ENCODE data around the gene MEAK7.

Gene MEAK7

DNA sequence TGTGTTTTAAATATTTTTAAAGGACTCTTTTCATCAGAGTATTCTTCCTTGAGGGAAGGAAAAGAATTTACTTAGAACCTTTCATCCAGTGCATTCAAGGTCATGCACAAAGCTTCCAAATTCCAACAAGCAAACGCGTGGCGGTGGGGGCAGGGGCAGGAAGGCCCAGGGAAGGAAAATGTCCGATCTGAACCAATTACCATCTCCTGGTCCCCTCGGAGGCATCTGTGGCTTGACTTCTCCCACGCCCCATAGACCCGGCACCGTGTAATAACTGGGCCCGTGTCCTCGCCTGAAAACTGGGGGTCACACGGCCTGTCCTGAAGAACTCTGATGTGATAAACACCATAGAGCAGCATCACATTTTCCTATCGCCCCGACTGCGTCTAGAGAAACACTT lies 18.3 kb downstream of the MEAK7 start:
- no peak for DNase-seq

DNA sequence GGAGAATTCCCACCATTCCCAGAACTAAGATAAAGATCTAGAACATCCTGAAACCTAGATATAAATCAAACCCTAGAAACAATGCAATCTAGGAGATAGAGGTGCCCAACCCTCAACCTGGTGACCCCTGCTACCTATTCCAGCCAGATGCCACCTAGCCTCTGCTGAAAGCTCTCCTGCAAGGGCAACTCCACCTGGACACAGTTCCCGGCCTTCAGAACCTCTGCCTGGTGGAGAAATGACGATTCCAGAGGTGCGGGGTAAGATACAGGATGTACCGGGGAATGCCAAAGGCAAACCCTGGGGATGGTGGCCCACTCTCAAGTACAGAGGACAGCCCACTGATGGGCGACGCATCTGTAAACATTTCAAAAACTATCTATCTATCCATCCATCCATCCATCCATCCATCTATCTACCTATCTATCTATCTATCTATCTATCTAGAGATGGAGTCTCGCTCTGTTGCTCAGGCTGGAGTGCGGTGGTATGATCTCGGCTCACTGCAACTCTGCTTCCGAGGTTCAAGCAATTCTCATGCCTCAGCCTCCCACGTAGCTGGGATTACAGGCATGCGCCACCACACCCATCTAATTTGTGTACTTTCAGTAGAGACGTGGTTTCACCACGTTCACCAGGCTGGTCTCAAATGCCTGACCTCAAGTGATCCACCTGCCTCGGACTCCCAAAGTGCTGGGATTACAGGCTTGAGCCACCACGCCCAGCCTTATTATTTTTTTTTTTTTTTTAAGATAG lies 19.0 kb downstream of the MEAK7 start:
- DNase-seq, result no peak

DNA sequence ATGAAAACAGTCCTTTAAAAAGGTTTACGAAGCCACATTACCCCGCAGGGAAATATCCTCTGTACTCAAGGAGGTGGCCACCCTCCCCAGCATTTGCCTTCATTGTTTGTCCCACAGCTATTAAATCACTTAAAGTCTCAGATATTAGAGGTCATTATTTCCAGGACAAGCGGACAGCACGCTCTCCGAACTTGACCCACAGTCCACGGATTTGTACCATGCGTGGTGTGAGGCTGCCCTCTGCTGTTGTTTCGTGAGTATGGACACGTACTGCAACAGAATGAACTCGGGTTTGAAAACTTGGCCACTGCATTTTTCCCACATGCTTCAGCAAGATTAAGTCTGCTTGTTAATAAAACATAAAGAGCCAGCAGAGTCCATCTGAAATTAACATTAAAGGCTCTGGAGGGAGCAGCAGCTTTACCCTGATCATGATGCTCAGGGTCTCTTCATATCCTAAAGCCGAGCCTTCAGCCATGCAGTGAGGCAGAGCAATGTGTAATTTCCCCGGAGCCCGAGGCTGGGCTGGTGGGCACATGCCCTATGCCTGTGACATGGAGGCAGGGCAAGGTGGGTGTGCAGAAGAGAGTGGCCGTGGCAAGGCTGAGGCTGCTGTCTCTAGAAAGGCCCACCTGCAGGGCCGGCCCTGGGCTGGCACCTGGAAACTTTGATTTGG lies 19.7 kb downstream of the MEAK7 start:
- no peak for DNase-seq

DNA sequence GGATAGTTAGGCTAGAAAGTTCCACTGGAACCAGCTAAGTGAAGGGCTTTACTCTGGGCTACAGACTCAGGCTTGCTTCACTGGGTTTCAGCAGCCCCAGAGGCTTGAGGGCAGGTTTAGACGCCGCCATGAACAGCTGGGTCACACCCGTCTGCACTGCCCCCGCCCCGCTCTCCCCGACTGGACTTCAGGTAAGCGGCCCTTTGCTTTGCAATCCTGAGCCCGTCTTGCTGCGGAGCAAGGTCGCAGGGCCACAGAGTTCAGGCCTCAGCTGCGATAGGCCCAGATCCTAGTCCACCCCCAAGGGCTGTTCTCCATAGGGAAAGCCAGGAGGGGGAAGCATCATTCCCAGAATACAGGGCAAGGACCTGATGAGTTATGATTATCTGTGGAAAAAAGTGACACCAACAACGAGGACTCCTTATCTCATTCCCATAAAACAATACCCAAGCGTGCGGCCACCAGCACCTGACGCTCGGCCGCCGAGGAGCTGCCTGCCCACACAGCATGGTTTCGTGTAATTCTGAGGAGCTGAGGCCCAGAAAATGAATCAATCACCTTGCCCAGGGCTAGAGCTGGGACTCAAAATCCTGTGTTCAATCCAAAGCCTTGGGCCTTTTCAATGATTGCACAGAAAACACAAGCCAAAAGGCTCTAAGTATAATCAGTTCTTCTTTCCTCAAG lies 20.4 kb downstream of the MEAK7 start:
- no peak for DNase-seq

DNA sequence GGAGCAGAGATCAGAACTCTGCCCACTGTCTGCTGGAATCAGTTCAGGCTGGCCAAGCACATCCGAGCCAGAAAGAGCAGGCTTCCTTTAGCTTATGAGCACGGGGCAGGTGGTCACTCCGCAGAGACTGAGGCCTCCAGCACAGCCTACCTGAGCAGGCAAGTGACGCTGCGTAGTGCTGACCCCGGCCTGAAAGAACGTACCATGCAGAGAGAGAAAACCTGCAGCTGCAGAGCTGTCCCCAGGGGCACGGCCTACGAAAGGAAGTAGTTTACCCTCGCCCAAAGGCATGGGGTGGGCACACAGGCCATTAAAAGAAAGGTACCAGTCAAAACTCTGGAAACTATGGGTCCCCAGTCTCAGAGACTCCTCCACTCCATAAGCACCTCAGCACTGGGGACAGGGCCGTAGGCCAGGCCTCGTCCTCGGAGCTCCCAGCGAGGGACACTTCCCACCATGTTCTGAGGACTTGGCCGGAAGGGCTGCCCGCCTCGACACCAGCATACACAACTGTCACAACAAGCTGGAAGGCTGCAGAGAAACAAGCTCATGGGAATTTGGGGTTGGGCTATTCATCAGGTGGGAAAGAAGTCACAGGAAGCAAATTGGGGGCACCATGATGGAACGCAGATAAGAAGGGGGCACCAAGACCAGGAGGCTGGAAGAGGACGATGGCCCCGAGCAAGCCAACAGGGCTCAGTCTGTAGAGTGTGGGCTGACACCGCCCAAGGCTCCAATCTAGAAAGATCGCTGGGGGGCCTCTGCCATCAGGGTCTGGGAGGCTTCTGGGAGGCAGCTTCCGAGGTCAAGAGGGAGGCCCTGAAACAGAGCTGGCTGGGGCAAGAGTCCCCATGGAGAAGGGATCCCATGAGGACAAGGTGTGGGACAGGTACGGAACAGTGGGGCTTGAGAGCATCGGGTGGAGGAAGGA lies 21.2 kb downstream of the MEAK7 start:
- no peak for DNase-seq

DNA sequence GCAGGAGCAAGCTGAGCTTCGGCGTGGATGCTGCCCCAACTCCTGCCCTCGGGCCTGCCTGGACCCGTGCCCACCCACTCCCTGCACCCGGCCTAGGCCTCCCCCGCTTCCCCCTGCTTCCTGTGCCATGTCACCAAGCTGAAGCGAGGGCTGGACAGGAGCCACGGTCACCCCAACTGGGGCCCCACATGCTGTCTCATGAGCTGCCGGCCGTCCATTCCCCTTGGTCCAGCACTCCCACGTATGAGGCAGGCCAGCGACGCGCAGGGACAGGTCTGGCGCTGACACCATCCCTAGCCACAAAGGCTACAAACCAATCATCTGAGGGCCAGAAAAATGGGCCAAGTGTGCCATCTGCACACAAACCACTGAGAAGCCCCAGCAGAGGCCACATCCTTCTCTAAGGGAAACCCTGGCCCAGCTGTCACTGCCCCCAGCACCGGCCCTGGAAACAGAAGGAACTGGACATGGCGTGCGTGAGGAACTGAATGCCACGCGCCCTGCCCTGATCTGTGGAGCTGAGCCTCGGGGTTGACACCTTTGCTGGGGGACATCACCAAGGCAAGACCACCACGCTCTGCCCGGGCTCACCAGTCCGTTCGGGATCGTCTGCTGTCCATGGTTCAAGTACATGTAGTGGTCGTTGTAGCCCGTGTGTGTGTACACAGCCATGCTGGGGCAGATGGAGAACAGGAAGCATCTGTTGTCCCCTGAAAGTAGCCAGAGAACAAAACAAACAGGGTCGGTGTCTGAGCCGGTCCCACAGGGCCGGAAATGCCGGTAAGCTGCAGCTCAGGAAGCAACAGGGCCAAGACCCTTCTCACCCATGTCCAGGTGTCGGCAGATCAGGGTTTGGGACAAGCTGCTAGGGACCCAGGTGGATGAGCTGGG lies 22.2 kb downstream of the MEAK7 start:
- no peak for DNase-seq

DNA sequence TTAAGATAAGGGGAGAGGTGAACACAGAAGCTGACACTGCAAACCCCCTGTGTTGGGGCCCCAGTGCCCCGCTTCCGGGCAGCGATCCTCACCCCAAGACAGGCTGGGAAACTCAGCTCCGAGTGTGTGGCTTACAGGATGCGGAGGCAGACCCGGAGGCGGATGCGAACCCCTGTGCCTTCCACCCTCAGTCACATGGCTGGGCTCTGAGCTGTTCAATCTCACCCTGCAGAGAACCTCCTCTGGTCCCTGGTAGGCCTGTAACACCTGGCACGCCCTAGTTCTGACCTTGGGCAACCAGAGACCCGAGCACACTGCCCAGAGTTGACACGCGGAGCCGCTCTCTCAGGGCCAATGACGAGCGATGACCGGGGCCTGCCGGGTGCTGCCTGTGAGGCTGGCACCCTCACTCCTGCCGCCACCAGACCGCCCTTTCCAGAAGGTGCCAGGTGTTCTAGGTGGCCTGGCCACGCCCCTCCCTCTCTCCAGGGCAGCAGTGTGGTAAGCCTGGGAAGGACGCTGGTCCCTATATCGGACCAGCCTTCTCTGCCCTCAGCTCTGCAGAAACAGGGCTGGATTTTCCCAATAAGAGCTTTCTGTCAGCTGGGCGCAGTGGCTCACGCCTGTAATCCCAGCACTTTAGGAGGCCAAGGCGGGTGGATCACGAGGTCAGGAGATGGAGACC lies 23.3 kb downstream of the MEAK7 start:
- DNase-seq, result no peak

DNA sequence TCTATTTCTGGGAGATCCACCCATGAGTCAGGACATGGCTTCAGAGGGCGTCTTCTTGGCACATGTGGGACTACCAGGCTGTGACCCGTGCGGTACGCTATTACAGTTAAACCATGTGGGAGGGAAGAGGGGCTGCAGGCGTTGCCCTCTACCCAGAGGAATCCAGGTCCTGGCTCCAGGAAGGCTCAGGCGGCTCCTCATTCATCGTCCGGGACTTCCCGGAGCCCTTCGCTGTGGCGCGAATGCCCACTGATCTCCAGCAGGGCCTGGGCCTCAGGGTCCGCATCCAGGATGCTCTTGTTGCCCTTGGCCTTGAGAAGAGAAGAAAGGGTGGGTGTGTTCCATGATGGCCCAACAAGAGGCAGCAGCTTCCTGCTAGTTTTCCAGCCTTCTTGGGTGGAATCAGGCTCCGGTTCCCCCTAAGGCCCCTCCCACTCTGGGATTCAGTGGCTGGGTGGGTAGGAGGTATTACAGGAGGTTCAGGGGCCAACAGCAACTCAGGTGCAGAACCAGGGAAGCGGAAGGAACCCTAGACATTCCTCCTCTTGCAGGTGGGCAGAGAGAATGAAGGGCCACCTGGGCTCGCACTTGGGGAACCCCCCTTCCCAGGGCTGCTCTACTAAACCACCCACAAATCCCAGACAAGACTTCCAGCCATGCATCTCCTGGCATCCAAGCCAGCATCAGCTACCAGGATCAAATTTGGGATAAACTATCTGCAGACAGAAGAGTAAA lies 24.6 kb downstream of the MEAK7 start:
- no peak for DNase-seq

DNA sequence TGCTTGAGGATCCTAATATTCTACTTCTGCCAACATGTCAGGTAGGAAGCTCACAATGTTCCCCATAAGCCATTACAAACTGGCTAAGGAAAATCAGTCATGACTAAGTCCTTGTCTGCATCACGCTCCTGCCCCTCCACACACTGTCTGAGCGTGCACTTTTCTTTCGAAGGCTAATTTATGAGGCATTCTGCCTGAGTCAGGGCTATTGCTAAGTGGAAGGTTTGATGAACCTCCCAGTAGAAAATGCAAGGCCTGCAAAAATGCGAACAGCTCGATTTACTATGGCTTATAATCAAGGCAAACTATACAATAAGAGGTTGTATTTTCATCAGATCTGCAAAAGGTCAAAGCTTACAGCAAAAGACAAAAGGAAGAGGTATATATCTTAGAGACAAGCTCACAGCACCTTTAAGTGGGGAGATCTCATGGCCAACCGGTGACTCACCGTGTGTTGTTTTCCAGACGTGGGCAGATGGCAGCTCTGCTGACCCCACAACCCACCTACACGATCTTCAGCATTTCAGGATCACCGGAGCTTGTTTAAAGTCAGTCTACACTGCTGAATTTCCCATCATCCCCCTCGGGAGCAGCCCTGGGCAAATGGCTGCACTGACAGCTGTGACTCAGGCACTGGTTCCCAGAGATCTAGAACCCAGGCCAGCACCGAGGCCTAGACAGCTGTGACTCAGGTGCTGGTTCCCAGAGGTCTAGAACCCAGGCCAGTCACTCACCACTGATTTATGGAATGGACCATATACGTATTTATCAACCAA lies 26.1 kb downstream of the MEAK7 start:
- no peak for DNase-seq

DNA sequence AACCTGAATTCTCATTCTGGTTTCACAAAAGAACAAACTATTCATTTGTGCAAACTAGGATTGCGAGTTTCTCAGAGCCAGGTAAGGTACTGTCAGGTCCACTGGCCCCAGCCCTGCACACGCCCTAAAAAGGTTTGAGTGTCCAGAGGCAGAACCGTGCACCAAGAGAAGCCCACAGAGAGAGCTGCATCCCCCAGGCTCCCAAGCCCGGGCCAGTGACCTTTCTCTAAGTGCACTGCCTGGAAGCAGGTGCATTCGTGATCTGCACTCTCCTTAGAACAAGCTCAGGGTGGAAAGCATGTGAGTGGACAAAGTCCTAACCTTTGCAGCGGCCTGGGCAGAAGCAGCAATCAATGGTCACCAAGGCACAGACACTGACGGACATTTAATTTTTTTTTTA lies 26.8 kb downstream of the MEAK7 start:
- no peak for DNase-seq

DNA sequence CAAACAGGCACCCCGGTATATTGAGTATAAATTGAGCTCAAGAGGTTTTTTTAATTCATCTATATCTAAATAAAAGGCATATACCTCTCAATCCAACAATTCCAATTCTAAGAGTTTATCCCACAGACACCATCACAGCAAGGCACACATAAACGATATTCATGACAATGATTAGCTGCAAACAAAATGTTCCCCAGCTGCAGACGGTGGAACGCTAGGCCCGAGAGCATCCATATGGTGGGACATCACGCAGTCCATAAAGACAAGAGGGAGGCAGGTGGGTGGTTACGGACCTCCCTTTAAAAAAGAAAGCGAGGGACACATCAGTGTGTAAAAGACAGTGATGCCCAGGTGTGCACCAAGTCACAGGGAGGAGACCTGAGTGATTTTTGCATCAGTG lies 28.1 kb downstream of the MEAK7 start:
- no peak for DNase-seq

DNA sequence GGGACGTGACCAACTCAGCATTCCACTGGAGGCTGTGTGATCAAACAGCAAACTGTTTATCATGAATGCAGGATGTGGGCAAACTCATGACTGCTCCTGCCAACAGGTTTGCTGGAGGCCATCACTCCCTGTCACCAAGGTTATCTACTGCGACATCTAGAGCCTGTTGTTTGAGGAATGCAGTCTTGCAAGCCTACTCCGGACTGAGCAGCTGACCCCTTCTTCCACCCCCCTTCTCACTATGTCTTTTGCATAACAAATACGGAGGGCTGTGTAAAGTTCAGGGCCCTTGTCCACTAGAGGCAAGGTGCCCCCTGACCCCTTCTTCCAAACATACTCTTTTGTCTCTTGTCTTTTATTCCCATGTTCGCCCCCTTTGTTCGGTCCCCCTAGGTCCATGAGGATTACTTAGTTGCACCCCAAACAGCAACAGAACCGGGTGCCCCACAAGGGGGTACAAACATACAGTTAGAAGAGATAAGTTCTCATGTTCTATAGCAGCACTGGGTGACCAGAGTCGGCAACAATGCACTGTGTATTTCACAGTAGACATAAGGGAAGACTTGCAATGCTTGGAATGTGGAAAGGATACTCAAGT lies 28.7 kb downstream of the MEAK7 start:
- DNase-seq, result no peak

DNA sequence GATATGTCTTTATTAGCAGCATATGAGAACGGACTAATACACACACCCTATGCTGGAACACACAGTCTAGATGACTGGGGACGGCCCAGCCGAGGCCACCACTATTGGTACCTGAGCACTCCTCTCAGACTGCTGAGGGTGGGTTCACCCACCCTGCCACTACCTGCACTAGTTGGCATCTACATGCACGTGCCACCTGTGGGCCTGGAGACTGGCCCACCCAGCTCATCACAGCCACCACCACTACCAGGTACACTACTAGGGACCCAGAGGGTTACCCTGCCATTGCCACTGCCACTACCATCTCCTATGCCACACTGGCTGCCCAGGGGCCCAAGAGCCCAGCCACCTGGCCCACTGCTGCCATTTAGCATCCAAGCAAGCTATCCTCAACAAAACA lies 32.5 kb downstream of the MEAK7 start:
- no peak for DNase-seq

DNA sequence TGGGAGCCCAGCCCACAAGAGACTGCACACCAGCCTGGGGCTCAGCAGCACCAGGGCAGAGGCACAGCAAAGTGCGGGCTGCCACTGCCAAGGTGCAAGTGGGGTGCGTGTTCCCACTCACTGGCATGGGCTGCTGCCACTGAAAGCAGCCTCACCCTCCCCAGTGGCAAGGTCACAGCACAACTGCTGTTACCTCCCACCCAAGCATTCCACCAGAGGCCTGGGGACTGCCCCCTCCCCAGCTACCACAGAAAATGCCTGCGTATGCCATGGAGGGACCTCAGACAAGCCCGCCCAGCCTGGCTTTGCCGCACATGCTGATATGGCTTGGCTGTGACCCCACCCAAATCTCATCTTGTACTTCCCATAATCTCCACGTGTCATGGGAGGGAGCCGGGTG lies 33.1 kb downstream of the MEAK7 start:
- DNase-seq, result no peak

DNA sequence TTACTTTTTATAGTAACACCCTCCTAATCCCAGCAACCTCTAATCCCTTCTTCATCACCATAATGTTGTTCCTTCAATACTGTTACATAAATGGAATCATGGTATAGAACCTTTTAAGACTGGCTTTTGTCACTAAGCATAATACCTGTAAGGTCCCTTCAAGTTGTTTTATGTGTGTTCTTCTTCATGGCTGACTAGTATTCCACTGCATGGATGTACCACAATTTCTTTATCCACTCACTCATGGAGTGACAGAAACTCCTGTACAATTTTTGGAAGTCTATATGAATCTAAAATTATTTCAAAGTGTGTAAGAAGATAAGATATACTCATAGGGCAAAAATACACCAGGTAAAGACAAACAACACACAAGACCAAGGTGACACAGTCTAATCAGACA lies 36.8 kb downstream of the MEAK7 start:
- DNase-seq, result no peak

DNA sequence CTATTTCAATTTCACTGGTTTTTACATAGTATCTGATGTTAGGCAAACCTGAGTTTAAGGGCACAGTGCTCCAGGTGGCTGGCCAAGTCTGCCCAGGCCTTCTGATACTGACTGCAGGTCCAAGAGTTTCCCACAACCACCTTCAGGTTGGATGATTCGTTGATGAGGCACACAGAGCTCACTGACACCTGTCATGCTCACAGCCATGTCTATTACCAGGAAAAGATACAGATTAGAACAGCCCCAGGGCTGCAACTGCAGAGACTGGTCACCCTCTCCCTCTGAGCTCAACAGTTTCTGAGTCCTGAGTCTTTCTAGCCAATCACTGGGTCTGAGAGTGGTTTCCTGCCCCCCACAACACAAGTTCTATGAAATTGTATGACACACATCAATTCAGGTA lies 37.2 kb downstream of the MEAK7 start:
- no peak for DNase-seq

DNA sequence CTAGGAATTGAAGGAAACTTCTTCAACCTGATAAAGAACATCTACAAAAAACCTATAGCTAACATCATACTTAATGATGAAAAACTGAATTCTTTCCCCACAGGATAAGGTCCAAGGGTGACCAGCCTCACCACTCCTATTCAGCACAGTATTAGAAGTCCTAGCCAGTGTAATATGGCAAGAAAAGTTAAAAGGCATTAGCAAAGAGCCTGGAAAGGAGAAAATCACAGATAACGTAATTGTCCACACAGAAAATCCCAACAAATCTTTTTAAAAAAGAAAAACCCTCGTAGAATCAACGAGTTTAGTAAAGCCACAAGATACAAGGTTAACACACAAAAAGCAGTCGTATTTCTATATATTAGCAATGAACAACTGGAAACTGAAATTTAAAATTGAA lies 37.8 kb downstream of the MEAK7 start:
- no peak for DNase-seq

DNA sequence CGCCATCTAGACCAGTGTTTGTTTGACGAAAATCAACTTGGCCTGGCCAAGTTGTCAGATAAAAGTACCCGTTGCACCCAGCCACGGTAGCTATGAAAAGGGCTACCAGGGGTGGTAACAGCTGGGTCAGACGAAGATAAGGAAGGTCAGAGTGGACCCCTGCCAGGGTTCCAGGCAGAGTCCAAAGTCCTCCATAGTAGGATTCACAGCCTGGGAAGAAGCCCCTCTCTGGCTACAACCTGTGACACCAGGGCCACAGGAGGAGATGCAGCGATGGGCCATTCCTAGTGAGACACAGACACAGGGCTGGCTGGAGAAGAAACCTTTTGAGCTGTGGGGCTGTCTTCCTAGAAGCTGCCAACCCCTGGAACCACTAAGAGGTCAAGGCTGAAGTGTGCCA lies 39.3 kb downstream of the MEAK7 start:
- no peak for DNase-seq

DNA sequence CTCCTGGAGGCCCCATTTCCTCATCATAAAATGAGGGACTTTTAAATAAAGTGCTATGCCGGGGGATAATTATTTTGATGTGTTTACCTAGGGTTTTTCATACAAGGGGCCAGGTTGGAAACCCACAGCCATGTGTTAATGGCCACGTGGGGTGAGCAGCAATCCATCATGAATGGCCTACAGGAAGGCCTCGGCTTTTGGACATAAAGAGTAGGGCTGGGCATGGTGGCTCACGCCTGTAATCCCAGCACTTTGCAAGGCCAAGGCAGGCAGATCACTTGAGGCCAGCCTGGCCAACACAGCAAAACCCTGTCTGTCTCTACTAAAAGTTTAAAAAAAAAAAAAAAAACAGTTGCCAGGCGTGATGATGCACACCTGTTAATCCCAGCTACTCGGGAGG lies 40.3 kb downstream of the MEAK7 start:
- DNase-seq, result no peak

DNA sequence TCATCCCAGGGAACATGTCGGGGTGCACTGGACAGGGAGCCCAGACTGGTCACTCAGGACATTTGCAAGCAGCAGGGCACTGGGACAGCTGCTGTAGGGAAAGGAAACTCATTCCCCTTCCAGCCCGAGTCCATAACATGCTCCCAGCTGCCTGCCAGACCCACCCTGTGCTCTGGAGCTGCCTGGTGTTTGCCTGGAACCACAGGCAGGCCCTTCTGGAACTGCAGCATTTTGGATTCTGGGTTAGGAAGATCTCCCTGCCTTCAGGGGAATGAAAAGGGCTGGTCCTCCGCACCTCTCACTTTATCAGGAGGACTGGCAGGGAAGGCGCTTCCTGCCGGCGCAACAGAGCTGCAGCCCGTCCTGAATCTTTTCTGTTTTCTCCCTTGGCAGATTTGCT lies 41.2 kb downstream of the MEAK7 start:
- no peak for DNase-seq

All from CD4-positive, alpha-beta T cell treated with Interleukin-21 for 1 hour (primary cell).